Activated naive CD4-positive, alpha-beta T cell treated with Interleukin-2 at 50 U/mL for 16 hours (primary cell): ENCODE results near the gene HCRTR1.

Source experiments
- DNase-seq: peaks from one replicate; pipeline ENCODE4 v3.0.0-alpha.2; 2020

HCRTR1 gene

DNA sequence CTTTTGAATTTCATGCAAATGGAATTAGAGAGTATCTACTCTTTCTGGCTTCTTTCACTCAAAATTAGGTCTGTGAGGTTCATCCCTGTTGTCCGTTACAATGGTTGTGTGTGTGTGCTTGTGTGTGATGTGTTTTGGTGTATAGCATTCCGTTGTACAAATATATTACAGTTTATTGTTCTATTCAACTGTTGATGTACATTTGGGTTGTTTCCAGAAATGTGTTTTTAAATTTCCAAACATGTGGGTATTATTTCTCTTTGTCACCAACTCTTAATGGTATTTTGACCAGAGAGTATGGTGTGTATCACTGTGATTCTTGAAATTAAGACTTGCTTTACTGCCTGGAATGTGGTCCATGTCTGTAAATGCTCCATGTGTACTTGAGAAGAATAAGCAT lies 16.8 kb upstream of the HCRTR1 start:
- no peak for DNase-seq

DNA sequence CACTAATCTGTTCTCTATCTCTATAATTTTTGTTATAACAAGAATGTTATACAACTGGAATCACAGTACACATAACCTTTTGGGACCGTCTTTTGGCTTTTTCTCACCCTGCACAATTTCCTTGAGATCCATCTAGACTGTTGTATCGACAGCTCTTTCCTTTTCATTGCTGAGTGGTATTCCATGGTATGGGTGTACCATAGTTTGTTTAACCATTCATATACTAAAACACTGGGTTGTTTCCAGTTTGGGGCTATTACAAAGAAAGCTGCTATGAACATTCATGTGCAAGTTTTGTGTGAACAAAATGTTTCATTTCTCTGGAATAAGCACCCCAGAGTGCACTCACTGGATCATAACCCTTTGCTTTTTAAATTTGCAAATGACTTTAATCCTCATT lies 15.4 kb upstream of the HCRTR1 start:
- DNase-seq = no peak

DNA sequence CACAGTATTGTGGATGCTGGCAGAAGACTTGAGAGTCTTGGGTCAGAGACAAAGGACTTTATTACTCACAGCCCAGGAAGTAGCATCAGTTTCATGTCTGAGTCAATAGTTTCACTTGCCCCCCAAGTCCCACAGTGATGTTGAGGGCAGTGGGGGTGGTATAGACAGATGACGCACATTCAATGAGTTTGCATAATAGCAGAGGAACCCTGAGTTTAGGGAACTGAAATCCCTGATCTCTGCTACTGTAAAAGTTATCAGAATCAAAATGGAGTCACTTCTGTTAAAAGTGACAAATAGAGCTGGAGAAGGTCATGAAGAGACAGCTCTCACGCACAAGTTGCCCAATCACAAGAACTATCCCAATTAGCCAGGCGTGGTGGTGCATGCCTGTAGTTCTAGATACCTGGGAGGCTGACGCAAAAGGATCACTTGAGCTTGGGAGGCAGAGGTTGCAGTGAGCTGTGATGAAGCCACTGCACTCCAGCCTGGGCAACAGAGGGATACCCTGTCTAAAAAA lies 11.5 kb upstream of the HCRTR1 start:
- peak; percentile 53 for DNase-seq

DNA sequence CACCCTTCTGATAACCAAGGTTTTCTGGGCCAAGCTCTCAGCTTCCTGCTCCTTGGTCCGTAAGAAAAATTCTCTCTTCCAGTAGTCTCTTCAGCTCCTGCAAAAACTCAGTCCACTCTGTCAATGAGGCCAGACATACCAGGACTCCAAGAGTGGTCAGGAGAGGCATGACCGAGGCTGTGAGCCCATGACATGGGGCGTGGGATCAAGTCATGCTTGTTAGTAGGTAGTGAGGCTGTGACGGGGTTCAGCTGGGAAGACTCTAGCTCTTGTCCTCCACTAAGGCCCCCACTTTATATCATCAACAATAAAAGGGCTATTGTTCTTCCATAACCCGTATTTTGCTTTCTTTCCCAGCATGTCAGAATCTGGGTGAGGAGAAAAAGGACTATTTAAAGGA lies 10.1 kb upstream of the HCRTR1 start:
- no peak for DNase-seq

DNA sequence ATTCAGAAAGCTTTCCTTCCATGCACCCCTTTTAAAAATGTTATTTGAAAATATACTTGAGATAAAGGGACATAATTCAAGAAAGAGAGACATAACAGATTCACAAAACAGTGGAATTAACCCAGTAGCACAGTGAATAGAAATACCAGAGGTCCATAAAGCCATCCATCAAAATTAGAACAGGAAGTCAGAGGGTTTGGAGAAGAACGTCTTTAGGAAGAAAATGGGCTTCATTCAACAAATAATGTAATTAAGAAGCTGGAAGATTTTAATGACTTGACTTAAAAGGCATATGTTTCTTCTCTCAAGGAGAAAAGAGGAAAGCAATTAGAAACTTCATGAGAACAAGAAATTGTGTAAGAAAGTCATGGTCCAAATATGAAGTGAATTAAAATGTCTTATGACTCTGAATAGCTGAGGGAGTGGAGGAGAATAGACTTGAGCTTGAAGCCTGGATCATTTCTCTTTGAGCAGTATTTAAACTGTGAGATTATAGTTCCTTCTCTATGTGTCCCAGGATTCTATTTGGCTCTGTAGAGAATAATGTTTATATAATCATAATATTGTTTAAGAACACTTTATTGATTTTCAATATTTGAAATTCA lies 7.9 kb upstream of the HCRTR1 start:
- no peak for DNase-seq

DNA sequence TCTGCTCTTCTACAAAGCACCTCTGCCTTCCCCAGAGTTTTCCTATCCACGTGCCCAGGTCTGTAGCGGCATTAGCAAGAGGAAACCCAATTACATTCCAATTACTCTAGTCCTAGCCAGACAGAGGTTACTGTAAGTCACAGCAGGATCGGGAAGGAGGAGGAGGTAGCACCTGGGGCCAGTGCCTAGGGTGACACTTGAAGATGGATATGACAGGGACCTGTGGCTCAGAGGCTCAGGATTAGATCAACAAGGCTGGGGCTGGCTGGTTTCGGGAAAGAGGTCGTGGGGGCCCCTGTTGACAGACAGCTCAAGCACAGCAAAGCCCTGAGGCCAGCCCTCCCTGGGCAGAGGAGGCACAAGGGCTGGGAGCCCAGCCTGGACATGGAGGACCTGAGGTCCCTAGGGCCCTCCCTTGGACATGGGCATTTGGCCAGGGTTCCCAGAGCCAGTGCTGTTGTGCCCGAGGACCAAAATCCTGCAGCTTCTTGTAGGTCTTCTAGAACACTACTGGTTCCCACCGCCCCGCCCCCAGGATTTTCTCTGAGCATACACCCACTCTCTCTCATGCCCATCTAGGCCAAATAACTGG lies 3.0 kb upstream of the HCRTR1 start:
- no peak for DNase-seq

DNA sequence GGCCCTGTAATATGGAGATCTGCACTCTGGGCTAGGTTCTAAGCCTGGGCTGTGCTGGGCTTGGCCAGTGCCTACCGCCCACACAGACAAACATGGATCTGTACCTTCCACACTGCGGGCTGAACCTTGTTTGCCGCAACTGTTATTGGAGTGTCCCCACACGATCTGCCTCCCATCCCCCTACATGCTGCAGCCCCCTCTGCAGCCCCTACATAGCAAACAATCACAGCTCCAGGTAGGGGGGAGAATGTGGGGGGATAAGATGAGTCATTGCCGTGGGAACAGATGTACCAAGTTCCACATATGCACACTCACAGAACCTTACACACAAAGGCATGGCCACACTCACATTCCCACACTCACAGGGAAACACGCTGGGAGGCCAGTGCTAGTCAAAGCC lies 2.1 kb upstream of the HCRTR1 start:
- DNase-seq = no peak

DNA sequence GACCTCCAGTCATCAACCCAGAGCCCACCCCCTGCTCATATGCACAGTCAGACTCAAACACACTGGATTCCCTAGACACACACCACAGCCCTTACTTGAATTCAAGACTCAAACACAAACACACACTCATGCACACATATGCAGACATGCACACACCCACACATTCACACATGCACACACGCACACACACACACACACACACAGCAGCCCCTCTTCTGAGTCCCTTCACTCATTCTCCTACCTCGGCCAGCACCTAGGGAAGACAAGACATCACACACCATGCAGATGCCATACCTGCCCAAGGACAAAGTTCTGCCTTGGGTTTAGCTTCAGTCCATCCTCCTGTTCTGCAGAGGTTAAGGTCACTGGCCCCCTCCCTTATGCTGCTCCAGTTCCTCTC lies 1.6 kb upstream of the HCRTR1 start:
- DNase-seq = no peak

DNA sequence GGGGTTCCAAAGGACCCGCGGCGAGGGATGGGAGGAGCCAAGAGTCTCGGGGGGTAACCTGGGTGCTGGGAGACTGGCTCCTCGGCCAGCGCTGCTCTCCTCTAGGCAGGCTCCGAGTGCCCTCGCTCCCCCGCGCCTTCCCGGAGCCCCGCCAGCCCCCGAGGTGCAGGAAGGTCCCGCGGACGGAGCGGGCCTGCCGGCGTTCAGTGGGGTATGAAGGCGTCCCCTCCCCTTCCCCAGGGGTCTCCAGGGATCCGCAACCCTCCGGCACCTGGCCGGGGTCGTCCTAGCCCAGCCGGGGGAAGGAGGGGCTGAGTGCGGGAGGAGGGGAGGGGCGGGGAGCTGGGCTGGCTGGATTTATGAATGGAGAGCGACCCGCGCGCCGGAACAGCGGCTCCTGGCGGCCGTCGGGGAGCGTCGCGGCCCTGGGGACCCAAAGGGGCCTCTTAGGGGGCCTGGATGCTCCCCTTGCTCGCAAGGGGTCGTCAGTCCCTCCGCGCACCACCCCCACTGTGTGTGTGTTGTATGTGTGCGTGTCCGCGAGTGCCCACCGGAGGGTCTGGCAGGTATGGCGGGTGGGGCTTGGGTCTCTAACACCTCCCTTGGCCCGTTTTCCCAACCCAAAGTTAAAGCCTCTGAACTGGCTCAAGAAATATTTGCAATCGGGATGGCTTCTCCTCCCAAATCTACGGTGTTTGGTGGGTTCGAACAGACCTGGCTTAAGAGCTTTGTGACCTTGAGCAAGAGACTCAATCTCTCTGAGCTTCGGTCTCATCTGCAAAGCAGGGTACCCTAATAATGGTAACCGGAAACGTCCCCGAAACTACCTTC lies 642 bp downstream of the HCRTR1 start:
- DNase-seq = peak; percentile 51

DNA sequence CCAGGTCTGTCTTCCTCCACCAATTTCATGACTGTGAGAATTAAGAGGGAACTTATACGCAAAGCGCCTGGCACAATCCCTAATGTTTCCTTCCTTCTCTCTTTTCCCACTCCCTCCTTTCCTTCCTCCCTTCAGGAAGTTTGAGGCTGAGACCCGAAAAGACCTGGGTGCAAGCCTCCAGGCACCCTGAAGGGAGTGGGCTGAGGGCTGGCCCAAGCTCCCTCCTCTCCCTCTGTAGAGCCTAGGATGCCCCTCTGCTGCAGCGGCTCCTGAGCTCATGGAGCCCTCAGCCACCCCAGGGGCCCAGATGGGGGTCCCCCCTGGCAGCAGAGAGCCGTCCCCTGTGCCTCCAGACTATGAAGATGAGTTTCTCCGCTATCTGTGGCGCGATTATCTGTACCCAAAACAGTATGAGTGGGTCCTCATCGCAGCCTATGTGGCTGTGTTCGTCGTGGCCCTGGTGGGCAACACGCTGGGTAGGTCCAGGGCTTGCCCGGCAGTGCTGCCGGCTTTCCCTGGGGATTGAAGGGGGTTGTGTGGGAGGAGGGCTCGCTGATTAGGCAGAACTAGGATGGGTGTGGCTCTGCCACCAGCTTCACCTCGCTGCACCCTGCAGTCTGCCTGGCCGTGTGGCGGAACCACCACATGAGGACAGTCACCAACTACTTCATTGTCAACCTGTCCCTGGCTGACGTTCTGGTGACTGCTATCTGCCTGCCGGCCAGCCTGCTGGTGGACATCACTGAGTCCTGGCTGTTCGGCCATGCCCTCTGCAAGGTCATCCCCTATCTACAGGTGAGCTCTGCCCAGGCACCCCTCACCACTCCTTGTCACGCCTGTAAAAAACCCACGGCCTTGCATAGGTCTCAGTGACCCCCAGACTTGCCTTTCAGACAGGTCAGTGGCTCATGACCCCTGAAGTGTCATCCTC lies 1.7 kb downstream of the HCRTR1 start:
- no peak for DNase-seq

DNA sequence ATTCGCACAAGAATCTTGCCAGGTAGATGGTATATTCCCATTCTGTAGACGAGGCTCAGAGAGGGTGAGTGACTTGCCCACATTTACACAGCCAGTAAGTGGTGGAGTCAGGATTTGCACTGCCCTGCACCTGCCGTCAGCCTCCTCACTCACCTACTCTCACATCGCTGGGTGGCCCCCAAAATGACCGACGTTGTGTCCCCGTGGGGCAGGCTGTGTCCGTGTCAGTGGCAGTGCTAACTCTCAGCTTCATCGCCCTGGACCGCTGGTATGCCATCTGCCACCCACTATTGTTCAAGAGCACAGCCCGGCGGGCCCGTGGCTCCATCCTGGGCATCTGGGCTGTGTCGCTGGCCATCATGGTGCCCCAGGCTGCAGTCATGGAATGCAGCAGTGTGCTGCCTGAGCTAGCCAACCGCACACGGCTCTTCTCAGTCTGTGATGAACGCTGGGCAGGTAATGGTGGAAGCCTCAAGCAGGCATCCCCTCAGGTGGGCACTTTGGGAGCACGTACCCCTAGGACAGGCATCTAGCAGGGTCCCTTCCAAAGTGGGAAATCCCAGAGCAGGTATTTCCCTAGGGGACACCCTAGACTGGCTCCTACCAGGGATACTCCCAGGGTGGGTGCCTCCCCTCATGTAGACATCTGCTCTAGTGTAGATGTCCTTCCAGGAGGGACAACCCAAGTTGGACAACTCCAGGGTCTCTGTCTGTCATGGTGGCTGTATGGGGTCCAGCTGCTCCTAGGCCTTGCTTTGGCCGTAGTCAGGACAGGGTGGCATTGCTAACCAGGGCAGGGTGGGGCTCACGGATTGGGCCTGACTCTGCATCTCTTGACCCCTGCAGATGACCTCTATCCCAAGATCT lies 3.4 kb downstream of the HCRTR1 start:
- no peak for DNase-seq

DNA sequence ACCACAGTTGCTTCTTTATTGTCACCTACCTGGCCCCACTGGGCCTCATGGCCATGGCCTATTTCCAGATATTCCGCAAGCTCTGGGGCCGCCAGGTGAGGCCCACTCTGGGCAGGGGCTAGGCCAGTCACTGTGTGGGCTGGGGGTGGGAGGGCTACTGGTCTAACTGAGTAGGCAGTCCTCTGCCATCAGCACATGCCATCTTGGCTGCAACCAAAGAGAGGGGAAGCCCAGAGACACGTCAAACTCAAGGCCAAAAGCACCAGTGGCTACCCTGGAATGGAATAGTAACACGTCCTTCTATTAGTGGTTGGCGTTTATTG lies 4.0 kb downstream of the HCRTR1 start:
- DNase-seq = no peak

DNA sequence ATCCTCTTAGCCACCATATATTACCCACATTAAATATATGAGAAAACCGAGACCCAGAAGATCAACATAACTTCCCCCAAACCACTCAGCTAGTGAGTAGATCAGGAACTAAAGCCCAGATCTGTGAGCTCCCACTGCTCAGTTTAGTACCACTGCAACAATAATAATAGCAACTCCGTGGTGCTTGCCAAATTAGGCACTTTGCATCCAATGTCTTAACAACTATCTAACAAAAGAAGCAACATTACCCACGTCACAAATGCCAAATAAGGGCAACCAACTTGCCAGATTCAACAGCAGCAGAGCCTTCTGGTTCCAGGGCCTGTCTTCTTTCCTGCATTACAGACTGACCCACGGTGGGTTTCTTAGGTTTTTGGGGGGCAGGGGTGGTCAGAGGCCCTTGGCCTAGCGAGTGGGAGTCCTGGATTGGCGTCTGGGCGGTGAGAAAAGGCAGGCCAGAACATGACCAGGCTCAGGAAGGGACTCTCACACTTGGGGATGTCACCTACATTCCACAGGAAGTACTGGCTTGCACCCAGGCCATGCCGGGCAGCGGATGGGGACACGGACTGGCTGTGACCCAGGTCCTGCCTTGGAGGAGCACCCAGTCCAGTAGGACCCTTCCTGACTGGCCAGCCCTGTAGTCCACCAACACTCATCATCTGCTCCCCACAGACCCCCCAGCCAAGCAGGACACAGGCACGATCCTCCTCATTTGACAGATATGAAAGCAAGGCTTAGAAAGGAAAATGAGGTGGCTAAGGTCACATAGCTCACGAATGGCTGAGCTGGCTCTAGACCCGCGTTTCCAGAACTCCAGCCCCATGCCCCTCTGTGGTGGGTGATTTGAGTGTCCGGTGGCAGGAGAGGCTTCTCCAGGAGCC lies 4.6 kb downstream of the HCRTR1 start:
- no peak for DNase-seq

DNA sequence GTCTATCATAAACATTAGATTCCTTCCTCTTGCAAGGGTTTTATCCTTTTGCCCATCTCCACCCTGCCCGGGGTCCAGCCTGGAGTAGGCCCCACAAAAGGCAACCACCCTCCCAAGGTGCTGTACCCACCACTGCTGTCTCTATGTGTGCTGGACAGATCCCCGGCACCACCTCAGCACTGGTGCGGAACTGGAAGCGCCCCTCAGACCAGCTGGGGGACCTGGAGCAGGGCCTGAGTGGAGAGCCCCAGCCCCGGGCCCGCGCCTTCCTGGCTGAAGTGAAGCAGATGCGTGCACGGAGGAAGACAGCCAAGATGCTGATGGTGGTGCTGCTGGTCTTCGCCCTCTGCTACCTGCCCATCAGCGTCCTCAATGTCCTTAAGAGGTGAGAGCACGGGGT lies 5.9 kb downstream of the HCRTR1 start:
- DNase-seq = no peak

DNA sequence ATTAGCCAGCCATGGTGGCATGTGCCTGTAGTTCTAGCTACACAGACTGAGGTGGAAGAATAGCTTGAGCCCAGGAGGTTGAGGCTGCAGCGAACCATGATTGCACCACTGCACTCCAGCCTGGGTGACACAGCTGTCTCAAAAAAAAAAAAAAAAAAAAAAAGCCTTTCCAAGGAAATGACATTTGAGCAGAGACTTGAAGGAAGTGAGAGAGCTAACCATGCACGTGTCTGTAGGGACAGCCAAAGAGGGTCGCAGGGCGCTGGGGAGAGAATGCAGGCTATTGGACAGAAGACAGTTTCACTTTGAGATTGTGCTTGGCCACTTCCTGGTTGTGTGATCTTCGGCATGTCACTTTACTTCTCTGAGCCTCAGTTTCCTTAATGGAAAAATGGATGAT lies 6.8 kb downstream of the HCRTR1 start:
- no peak for DNase-seq

DNA sequence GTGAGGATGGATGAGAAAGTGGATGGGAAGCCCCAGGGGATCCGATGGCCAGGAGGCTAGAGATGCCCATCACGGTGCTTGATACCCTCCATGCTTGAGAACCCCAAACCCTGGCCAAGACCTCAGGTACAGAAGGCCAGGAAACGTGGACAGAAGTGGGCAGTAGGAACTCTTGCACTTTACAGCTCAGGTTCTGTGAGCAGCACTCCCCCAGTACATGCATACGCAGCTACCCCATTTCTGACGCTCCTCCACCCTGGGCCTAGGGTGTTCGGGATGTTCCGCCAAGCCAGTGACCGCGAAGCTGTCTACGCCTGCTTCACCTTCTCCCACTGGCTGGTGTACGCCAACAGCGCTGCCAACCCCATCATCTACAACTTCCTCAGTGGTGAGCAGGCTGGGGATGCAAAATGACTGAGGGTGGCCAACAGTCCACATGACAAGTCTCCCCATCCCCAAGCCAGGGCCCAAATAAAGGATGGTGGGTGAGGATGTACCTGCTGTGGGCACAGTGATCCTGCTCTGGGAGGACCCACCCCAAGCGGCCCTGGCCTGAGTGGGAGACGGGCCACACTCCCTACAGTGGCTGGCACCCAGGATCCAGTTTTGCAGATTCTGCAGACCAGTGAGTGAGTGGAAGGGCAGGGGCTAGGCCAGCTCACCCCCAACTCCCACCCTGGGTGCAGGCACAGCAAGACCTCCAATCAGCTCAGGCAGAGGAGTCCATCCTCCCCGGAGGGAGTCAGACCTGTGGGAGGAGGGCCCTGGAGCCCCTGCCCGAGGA lies 7.4 kb downstream of the HCRTR1 start:
- DNase-seq = no peak

DNA sequence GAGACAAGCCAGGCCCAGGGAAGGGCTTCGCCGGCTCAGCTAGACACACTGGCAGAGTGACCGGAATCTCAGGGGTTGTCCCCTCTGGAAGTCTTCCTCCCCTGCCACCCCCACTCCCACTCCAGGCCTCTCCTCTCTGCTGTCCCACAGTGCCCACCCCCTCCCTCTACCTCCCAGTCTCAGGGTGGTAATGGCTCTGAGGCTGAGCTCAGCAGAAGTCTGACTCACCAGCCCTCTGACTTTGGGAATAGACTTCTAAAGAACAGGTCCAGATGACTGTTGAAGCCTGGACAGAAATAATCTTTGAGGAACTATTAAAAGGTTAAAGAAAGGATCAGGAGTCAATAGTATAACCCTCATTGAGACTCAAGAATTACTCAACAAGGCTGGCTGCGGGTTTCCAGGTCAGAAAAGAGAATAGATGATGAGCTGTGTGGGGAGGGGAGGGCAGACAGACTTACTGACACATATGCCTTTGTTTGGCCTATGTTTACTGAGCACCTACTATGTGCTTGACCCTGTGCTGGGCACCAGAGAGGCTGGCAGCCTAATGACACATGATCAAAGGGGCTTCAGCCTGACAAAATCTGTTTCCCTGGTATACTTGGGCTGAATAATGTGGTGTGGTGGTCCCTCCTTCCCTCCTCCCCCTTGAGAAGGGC lies 8.2 kb downstream of the HCRTR1 start:
- DNase-seq = no peak

DNA sequence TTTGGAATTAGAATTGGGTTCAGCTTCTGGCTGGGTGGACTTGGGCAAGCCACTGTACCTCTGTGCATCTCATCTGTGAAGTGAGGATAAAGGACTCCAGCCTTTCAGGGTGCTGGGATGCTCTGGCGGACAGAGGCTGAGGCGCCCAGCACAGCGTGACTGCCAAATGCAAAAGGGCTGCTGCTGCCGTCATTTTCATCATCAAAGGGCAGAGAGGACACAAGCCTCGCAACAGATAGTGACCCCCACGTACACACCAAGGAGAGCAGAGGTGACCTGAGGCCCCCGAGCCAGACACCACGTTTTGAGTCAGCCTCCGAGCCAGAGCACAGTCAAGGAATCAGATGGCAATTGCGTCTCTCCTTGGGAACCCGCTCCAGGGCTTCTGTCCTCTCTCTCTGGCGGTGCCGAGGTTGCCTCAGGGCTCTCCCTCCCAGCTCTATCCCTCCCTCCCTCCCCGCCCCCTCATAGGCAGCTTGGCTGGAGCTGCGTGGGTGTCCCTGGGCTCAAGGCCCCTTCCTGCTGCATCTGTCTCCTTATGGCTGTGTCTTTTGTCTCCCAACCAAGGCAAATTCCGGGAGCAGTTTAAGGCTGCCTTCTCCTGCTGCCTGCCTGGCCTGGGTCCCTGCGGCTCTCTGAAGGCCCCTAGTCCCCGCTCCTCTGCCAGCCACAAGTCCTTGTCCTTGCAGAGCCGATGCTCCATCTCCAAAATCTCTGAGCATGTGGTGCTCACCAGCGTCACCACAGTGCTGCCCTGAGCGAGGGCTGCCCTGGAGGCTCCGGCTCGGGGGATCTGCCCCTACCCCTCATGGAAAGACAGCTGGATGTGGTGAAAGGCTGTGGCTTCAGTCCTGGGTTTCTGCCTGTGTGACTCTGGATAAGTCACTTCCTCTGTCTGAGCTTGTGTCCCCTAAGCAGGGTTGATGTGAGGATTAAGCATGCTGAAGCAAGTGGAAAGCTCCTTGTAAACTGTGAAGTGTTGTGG lies 9.0 kb downstream of the HCRTR1 start:
- no peak for DNase-seq
